Measurements from ENCODE around the gene PHF20.
"Not testable (repeated sequence)": the region's sequence is repeated elsewhere in the genome, so short reads cannot be mapped to it uniquely, and the experiment has no call there.

PHF20 gene

GRCh38 chr20:35888657-35889056 lies 116.8 kb downstream of the PHF20 start:
- no peak for DNase-seq

- DNase-seq, result no peak
Measured at GRCh38 chr20:35891375-35891774, 119.6 kb downstream of the PHF20 start.

GRCh38 chr20:35892871-35893270 lies 121.1 kb downstream of the PHF20 start:
- DNase-seq, result no peak

GRCh38 chr20:35893942-35894341 lies 122.1 kb downstream of the PHF20 start:
- no peak for DNase-seq

- not testable (repeated sequence) for DNase-seq
Measured at GRCh38 chr20:35895516-35895915, 123.7 kb downstream of the PHF20 start.

GRCh38 chr20:35899064-35899463 lies 127.2 kb downstream of the PHF20 start:
- DNase-seq, result no peak

GRCh38 chr20:35901230-35901629 lies 129.4 kb downstream of the PHF20 start:
- not testable (repeated sequence) for DNase-seq

GRCh38 chr20:35901678-35902544 lies 130.1 kb downstream of the PHF20 start:
- peak; percentile 56 for DNase-seq

- DNase-seq, result peak; percentile 72
Measured at GRCh38 chr20:35902545-35902941, 130.7 kb downstream of the PHF20 start.

GRCh38 chr20:35903843-35904242 lies 132.0 kb downstream of the PHF20 start:
- DNase-seq, result peak; percentile 85

- DNase-seq, result no peak
Measured at GRCh38 chr20:35904982-35905663, 133.3 kb downstream of the PHF20 start.

- DNase-seq, result peak; percentile 97
Measured at GRCh38 chr20:35907017-35907701, 135.3 kb downstream of the PHF20 start.

GRCh38 chr20:35908007-35908406 lies 136.2 kb downstream of the PHF20 start:
- DNase-seq, result no peak

GRCh38 chr20:35909176-35909575 lies 137.4 kb downstream of the PHF20 start:
- no peak for DNase-seq

GRCh38 chr20:35909796-35910195 lies 138.0 kb downstream of the PHF20 start:
- no peak for DNase-seq

- no peak for DNase-seq
Measured at GRCh38 chr20:35910254-35910653, 138.4 kb downstream of the PHF20 start.

- no peak for DNase-seq
Measured at GRCh38 chr20:35912881-35913280, 141.1 kb downstream of the PHF20 start.

- DNase-seq, result peak; percentile 32
Measured at GRCh38 chr20:35917077-35917476, 145.3 kb downstream of the PHF20 start.

- no peak for DNase-seq
Measured at GRCh38 chr20:35918021-35918420, 146.2 kb downstream of the PHF20 start.

GRCh38 chr20:35920523-35920922 lies 148.7 kb downstream of the PHF20 start:
- DNase-seq, result no peak

- DNase-seq, result no peak
Measured at GRCh38 chr20:35929301-35929700, 157.5 kb downstream of the PHF20 start.

- DNase-seq, result no peak
Measured at GRCh38 chr20:35934050-35934449, 162.2 kb downstream of the PHF20 start.

GRCh38 chr20:35939264-35939663 lies 167.4 kb downstream of the PHF20 start:
- no peak for DNase-seq

- DNase-seq, result no peak
Measured at GRCh38 chr20:35941620-35942019, 169.8 kb downstream of the PHF20 start.

Measured in hematopoietic multipotent progenitor cell treated with erythropoietin and hydrocortisone succinate and interleukin-3 and kit ligand, for 8 days (in vitro differentiated cells).